ENCODE data around the gene FAH. TPM values are rescaled to one million over a fixed set of nuclear protein-coding genes. Genes with fewer than 3 reads are reported as not detected.
A peak's percentile ranks its signal among the peaks of the same experiment; 100 is the strongest.

FAH gene
- total RNA-seq, 6 donors from 2014 or later, result 14.0 to 46.1 (median 34.5) TPM

DNA sequence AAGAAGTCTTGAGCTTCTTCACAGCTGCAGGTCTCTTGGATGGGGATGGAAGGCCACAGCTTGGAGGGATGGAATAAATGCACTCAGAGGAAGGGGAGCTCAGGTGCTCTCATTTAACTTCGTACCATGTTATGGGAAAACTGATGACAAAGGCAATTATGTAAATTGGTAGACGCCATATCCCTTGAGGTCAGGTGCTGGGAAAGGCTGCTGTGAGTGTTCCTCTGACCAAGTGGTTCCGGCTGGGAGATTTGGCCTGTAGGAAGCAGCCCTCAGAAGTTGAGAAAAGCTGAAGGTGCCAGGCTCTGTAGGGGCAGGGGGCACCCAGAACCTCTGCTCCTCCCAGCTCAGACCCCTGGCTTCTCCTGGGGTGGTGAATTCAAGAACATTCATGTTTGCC lies 47.1 kb downstream of the FAH start:
- Histone ChIP-seq H3K4me3 (no peak overlapping the region), H3K36me3 (no peaks in the 10 kb centered on the region), H3K27ac (no peak overlapping the region), H3K9me3 (no peaks in the 10 kb centered on the region), H3K27me3 (no peaks in the 10 kb centered on the region), H3K4me1 (no peaks in the 10 kb centered on the region)
- DNase-seq, result no peak
- WGBS, 2 donors, result 88 to 98% methylated on average over 3 of the region's 3 CpGs
- TF ChIP-seq POLR2A (IDR thresholded peaks at IDR 0.05), result no peak
- TF ChIP-seq, protein P1, sequence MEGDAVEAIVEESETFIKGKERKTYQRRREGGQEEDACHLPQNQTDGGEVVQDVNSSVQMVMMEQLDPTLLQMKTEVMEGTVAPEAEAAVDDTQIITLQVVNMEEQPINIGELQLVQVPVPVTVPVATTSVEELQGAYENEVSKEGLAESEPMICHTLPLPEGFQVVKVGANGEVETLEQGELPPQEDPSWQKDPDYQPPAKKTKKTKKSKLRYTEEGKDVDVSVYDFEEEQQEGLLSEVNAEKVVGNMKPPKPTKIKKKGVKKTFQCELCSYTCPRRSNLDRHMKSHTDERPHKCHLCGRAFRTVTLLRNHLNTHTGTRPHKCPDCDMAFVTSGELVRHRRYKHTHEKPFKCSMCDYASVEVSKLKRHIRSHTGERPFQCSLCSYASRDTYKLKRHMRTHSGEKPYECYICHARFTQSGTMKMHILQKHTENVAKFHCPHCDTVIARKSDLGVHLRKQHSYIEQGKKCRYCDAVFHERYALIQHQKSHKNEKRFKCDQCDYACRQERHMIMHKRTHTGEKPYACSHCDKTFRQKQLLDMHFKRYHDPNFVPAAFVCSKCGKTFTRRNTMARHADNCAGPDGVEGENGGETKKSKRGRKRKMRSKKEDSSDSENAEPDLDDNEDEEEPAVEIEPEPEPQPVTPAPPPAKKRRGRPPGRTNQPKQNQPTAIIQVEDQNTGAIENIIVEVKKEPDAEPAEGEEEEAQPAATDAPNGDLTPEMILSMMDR (IDR thresholded peaks at IDR 0.05), result no peak
- no peak for TF ChIP-seq EP300 (IDR thresholded peaks at IDR 0.05)
- no peak for TF ChIP-seq POLR2AphosphoS5 (IDR thresholded peaks at IDR 0.05)
- ATAC-seq (ENCODE audit: low FRiP score in 2 of 2), result no peak

DNA sequence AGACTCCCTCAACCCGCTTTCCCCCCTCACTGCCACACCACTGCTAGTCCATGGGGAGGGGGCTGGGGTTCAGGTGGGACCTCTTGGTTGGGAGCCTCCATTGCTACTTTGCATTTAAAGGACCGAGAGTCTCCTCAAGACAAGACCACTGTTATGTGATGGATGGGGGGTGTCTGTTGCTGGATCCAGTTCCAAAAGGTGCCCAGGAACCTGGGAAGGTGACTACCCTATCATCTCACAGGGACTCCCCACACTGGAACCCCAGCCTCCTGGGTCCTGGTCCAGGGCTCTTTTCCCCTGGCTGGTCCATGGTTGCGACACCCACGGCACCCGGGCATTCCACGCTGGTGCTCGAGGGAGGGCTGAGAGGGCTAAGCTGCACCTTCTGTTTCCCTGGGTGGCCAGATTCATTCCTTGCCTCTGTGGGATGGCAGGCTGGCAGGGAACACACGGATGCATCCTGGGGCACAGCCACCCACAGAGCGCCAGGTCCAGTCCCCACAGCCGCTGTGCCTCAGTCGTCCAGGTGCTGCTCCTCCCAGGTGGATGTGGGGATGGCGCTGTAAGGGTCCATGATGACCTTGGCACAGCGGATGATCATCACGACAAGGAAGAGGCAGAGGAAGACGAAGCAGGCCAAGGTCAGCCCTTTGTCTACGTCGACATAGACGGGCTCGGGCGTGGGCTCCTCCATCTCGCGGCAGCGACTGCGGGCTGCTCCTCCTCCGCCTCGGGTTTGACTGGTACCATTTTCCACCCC lies 48.6 kb downstream of the FAH start:
- Histone ChIP-seq H3K27ac (no peak overlapping the region), H3K4me3 (no peak overlapping the region), H3K27me3 (no peaks in the 10 kb centered on the region), H3K36me3 (no peaks in the 10 kb centered on the region), H3K4me1 (no peaks in the 10 kb centered on the region), H3K9me3 (no peaks in the 10 kb centered on the region)
- DNase-seq, result peak in 1 of 2 donors; percentile 54
- TF ChIP-seq POLR2A (IDR thresholded peaks at IDR 0.05), result no peak
- no peak for TF ChIP-seq POLR2AphosphoS5 (IDR thresholded peaks at IDR 0.05)
- TF ChIP-seq, protein P1 (IDR thresholded peaks at IDR 0.05), result no peak
- no peak for TF ChIP-seq EP300 (IDR thresholded peaks at IDR 0.05)
- no peak for ATAC-seq (ENCODE audit: low FRiP score in 2 of 2)
- WGBS, 2 donors, result 82 to 88% methylated on average over 23 of the region's 26 CpGs

DNA sequence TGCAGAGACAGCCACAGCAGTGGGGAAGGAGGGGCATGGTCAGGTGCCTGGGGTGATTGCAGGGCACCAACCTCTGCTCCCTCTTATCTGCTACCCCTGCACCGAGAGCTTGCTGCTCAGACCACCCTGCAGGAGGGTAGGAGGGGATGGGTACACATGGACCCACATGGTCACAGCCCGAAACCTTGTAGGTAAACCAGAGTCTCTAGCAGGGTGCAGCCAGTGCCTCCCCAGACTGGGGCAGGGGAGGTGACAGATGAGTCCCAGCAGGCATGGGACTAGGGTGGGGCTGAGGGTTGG lies 49.2 kb downstream of the FAH start:
- Histone ChIP-seq H3K4me3 (no peak overlapping the region), H3K27me3 (no peaks in the 10 kb centered on the region), H3K4me1 (no peaks in the 10 kb centered on the region), H3K36me3 (no peaks in the 10 kb centered on the region), H3K27ac (no peak overlapping the region), H3K9me3 (no peaks in the 10 kb centered on the region)
- no peak for TF ChIP-seq POLR2A (IDR thresholded peaks at IDR 0.05)
- no peak for TF ChIP-seq EP300 (IDR thresholded peaks at IDR 0.05)
- TF ChIP-seq, protein P1 (IDR thresholded peaks at IDR 0.05), result no peak
- no peak for TF ChIP-seq POLR2AphosphoS5 (IDR thresholded peaks at IDR 0.05)
- ATAC-seq (ENCODE audit: low FRiP score in 2 of 2) (no peak), DNase-seq (no peak)
- WGBS, 2 donors, result 90% methylated on average over 2 of the region's 2 CpGs; no CpG with 5 or more reads in 1 of the 2 donors

DNA sequence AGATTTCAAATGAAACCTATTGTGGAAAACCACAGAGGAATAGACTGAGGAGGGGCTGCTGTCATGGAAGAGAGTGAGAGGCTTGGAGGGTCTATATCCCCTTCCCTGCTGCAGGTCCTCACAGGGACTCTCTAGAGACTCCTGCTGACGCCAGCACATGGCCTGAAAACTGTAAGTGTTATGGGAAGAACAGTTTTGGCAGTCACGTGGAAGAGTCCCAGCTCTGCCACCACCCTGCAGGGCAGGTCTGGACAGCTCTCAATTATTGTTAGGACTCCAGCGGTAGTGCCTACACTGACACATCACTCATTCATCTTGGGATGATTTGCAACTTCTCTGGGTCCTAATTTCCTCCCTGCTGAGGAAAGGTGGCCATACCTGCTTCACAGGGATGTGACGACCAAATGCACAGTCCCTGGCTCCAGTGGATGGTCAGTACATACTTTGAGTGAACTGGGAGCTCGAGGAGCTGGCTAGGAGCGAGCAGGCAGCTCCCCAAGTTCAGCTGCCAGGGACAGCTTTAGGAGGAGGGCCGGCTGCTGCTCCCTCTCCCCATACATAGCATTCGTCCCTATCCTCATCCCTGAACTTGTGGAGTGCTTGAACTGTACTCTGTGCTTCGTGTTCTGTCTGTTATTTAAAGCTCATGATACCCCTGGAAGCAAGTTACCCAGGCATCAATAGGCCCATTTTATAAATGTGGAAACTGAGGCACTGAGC lies 50.0 kb downstream of the FAH start:
- DNase-seq (no peak), ATAC-seq (ENCODE audit: low FRiP score in 2 of 2) (no peak)
- TF ChIP-seq, protein P1 (IDR thresholded peaks at IDR 0.05), result no peak
- TF ChIP-seq POLR2AphosphoS5 (IDR thresholded peaks at IDR 0.05) (no peak), EP300 (IDR thresholded peaks at IDR 0.05) (no peak), POLR2A (IDR thresholded peaks at IDR 0.05) (no peak)
- H3K4me3 ChIP-seq, result no peak overlapping the region
- peaks cover 0 to 4% (median 0%) of the 10 kb centered on the region in 4 donors for H3K4me1 ChIP-seq
- no peaks in the 10 kb centered on the region for H3K36me3 ChIP-seq
- WGBS, 2 donors, result 55 to 77% methylated on average over 4 to 9 of the region's 9 CpGs
- H3K27me3 ChIP-seq, result no peaks in the 10 kb centered on the region
- H3K27ac ChIP-seq, result no peak overlapping the region
- no peaks in the 10 kb centered on the region for H3K9me3 ChIP-seq
